Measurements from ENCODE around the gene KIF21A.
A peak's percentile ranks its signal among the peaks of the same experiment; 100 is the strongest.
"Not testable (repeated sequence)": the region's sequence is repeated elsewhere in the genome, so short reads cannot be mapped to it uniquely, and the experiment has no call there.

Gene KIF21A

GRCh38 chr12:39443081-39443928, at the start of gene KIF21A:
Gene KIF21A, minus strand, starts transcription at chr12:39443120. Its CDS starts 150 bp downstream, at chr12:39442970.
- peak; percentile 35 for TF ChIP-seq CTCF (conservative IDR thresholded peaks at IDR 0.05; ENCODE audit: low read length)
- DNase-seq (ENCODE audit: low read depth): peak; percentile 89

GRCh38 chr12:39490500-39491282, 47.8 kb upstream of the KIF21A start:
- no peak for TF ChIP-seq CTCF (conservative IDR thresholded peaks at IDR 0.05; ENCODE audit: low read length)
- no peak overlapping the region for H3K4me3 ChIP-seq (ENCODE audit: low read length)
- peak; percentile 24 for DNase-seq (ENCODE audit: low read depth)

More at GRCh38 chr12:39443081-39443928, at the start of gene KIF21A:
- H3K4me3 ChIP-seq (ENCODE audit: low read length): peak within 1 kb of the TSS; percentile 75

- H3K4me3 ChIP-seq (ENCODE audit: low read length): no peak overlapping the region
- TF ChIP-seq CTCF (conservative IDR thresholded peaks at IDR 0.05; ENCODE audit: low read length): no peak
- no peak for DNase-seq (ENCODE audit: low read depth)
These were observed 40.7 kb upstream of the KIF21A start for GRCh38 chr12:39483597-39483996.

GRCh38 chr12:39483042-39483441, 40.1 kb upstream of the KIF21A start:
- TF ChIP-seq CTCF (conservative IDR thresholded peaks at IDR 0.05; ENCODE audit: low read length): no peak
- H3K4me3 ChIP-seq (ENCODE audit: low read length): no peak overlapping the region
- DNase-seq (ENCODE audit: low read depth): no peak

GRCh38 chr12:39476894-39477293, 34.0 kb upstream of the KIF21A start:
- no peak for TF ChIP-seq CTCF (conservative IDR thresholded peaks at IDR 0.05; ENCODE audit: low read length)
- no peak for DNase-seq (ENCODE audit: low read depth)

GRCh38 chr12:39476121-39476520, 33.2 kb upstream of the KIF21A start:
- H3K4me3 ChIP-seq (ENCODE audit: low read length): no peak overlapping the region
- no peak for DNase-seq (ENCODE audit: low read depth)
- no peak for TF ChIP-seq CTCF (conservative IDR thresholded peaks at IDR 0.05; ENCODE audit: low read length)

More at GRCh38 chr12:39476894-39477293, 34.0 kb upstream of the KIF21A start:
- H3K4me3 ChIP-seq (ENCODE audit: low read length): no peak overlapping the region

GRCh38 chr12:39475136-39475535, 32.2 kb upstream of the KIF21A start:
- H3K4me3 ChIP-seq (ENCODE audit: low read length); DNase-seq (ENCODE audit: low read depth): not testable (repeated sequence)
